ENCODE data around the gene FNDC11.

- TF ChIP-seq CTCF (IDR thresholded peaks at IDR 0.05; ENCODE audit: low read depth, low read length, missing input control) (no peak), SP1 (IDR thresholded peaks at IDR 0.05) (no peak), TAF1 (conservative IDR thresholded peaks at IDR 0.05) (no peak), HNF4G (IDR thresholded peaks at IDR 0.05) (no peak), JUND (IDR thresholded peaks at IDR 0.05) (no peak), RAD21 (IDR thresholded peaks at IDR 0.05) (no peak), NR2F2 (IDR thresholded peaks at IDR 0.05) (no peak), EGR1 (IDR thresholded peaks at IDR 0.05; ENCODE audit: low read depth in 2 of 2) (no peak), ATF3 (IDR thresholded peaks at IDR 0.05) (no peak)
- TF ChIP-seq, protein P1, sequence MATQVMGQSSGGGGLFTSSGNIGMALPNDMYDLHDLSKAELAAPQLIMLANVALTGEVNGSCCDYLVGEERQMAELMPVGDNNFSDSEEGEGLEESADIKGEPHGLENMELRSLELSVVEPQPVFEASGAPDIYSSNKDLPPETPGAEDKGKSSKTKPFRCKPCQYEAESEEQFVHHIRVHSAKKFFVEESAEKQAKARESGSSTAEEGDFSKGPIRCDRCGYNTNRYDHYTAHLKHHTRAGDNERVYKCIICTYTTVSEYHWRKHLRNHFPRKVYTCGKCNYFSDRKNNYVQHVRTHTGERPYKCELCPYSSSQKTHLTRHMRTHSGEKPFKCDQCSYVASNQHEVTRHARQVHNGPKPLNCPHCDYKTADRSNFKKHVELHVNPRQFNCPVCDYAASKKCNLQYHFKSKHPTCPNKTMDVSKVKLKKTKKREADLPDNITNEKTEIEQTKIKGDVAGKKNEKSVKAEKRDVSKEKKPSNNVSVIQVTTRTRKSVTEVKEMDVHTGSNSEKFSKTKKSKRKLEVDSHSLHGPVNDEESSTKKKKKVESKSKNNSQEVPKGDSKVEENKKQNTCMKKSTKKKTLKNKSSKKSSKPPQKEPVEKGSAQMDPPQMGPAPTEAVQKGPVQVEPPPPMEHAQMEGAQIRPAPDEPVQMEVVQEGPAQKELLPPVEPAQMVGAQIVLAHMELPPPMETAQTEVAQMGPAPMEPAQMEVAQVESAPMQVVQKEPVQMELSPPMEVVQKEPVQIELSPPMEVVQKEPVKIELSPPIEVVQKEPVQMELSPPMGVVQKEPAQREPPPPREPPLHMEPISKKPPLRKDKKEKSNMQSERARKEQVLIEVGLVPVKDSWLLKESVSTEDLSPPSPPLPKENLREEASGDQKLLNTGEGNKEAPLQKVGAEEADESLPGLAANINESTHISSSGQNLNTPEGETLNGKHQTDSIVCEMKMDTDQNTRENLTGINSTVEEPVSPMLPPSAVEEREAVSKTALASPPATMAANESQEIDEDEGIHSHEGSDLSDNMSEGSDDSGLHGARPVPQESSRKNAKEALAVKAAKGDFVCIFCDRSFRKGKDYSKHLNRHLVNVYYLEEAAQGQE (IDR thresholded peaks at IDR 0.05), result no peak
- TF ChIP-seq, protein P2, sequence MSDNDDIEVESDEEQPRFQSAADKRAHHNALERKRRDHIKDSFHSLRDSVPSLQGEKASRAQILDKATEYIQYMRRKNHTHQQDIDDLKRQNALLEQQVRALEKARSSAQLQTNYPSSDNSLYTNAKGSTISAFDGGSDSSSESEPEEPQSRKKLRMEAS (IDR thresholded peaks at IDR 0.05), result no peak
Measured at GRCh38 chr20:63544241-63544957, 9.6 kb upstream of the FNDC11 start.

All from liver (tissue), 3 donors.